CD4-positive, alpha-beta T cell treated with Interleukin-6 at 100 ng/mL for 8 hours (primary cell): Measurements from ENCODE around the gene LY6G6F.

Experiments used
- DNase-seq: peaks from one replicate; pipeline ENCODE4 v3.0.0-alpha.2; 2020; ENCODE audit warnings: mixed read lengths, low spot score

The LY6G6F gene

GRCh38 chr6:31723980-31724691, 17.5 kb downstream of the LY6G6F start:
- no peak for DNase-seq

GRCh38 chr6:31725502-31726350, 19.1 kb downstream of the LY6G6F start:
- DNase-seq, result no peak

GRCh38 chr6:31727034-31727716, 20.5 kb downstream of the LY6G6F start:
- peak; percentile 23 for DNase-seq

- no peak for DNase-seq
Observed at GRCh38 chr6:31727717-31728671, 21.3 kb downstream of the LY6G6F start.

- DNase-seq, result no peak
Observed at GRCh38 chr6:31728767-31729514, 22.3 kb downstream of the LY6G6F start, which contains the start of gene DDAH2. Gene DDAH2 (minus strand): TSS chr6:31729299. CDS start chr6:31729161, 138 bp downstream.

- DNase-seq, result peak; percentile 79
Observed at GRCh38 chr6:31729515-31729978, 22.9 kb downstream of the LY6G6F start.

- DNase-seq, result peak; percentile 52
Observed at GRCh38 chr6:31729979-31730630, 23.4 kb downstream of the LY6G6F start.

- DNase-seq, result no peak
Observed at GRCh38 chr6:31730631-31731086, 24.0 kb downstream of the LY6G6F start.

- DNase-seq, result no peak
Observed at GRCh38 chr6:31732029-31732428, 25.4 kb downstream of the LY6G6F start.

GRCh38 chr6:31733734-31734133, 27.1 kb downstream of the LY6G6F start:
- DNase-seq, result no peak

- no peak for DNase-seq
Observed at GRCh38 chr6:31734247-31734820, 27.7 kb downstream of the LY6G6F start.

- DNase-seq, result peak; percentile 65
Observed at GRCh38 chr6:31734821-31735406, 28.2 kb downstream of the LY6G6F start.

GRCh38 chr6:31736021-31736767, 29.5 kb downstream of the LY6G6F start, which contains the start of gene CLIC1:
Gene CLIC1 (minus strand): TSS chr6:31736530. CDS start chr6:31736300, 230 bp downstream.
- peak; percentile 56 for DNase-seq

- no peak for DNase-seq
Observed at GRCh38 chr6:31736768-31737314, 30.2 kb downstream of the LY6G6F start.

GRCh38 chr6:31737315-31737990, 30.8 kb downstream of the LY6G6F start:
- DNase-seq, result no peak

GRCh38 chr6:31737991-31738979, 31.6 kb downstream of the LY6G6F start:
- peak; percentile 77 for DNase-seq
